Left hindlimb (tissue), 1 donor: ENCODE data around the gene PPIL1.
"Not testable (repeated sequence)": the region's sequence is repeated elsewhere in the genome, so short reads cannot be mapped to it uniquely, and the experiment has no call there.

ENCODE experiments used
- DNase-seq: peaks from one replicate; pipeline ENCODE4 v3.0.0-alpha.2; 2018

PPIL1 gene

GRCh38 chr6:36813047-36813446 lies 61.6 kb downstream of the PPIL1 start:
- not testable (repeated sequence) for DNase-seq

- DNase-seq = no peak
Observed at GRCh38 chr6:36809941-36810803, 64.4 kb downstream of the PPIL1 start.

- no peak for DNase-seq
Observed at GRCh38 chr6:36809156-36809555, 65.4 kb downstream of the PPIL1 start.

GRCh38 chr6:36808634-36809033 lies 66.0 kb downstream of the PPIL1 start:
- no peak for DNase-seq

- no peak for DNase-seq
Observed at GRCh38 chr6:36807750-36808149, 66.9 kb downstream of the PPIL1 start.

- no peak for DNase-seq
Observed at GRCh38 chr6:36807143-36807542, 67.5 kb downstream of the PPIL1 start.

- DNase-seq = no peak
Observed at GRCh38 chr6:36805917-36806316, 68.7 kb downstream of the PPIL1 start.

GRCh38 chr6:36805096-36805797 lies 69.4 kb downstream of the PPIL1 start:
- no peak for DNase-seq
